Endothelial cell of umbilical vein (primary cell): ENCODE measurements around the gene ISX. TPM values are rescaled to one million over a fixed set of nuclear protein-coding genes. Genes with fewer than 3 reads are reported as not detected.

Experiments used
- BruUV-seq: library from RNA; stranded (reverse); fragments of 400-500 nt; replicated peaks from 2 replicates; lab custom pipeline; 2021; lab: Mats Ljungman, UMichigan
- CTCF ChIA-PET: fragments of 300-600, 350-600 bp; sonication (Branson Sonifier 250); formaldehyde crosslinking; loops from one replicate; lab custom pipeline; 2021; ENCODE audit warnings: antibody characterized with exemption, inconsistent platforms; lab: Charles Lee
- POLR2A ChIA-PET: fragments of 300-600, 350-600 bp; sonication (Branson Sonifier 250); formaldehyde crosslinking; loops from one replicate; lab custom pipeline; 2021; ENCODE audit warnings: antibody characterized with exemption, inconsistent platforms; lab: Charles Lee
- DNase-seq: peaks from one replicate; pipeline ENCODE4 v3.0.0-alpha.2; 2011; ENCODE audit warnings: low read depth, low spot score
- FAIRE-seq: peaks from 2 replicates; lab custom pipeline; 2011; peaks lifted over from hg19 to GRCh38; lab: Jason Lieb, UNC
- H2AFZ ChIP-seq: 2 replicates; pipeline ENCODE4 v1.6.0; 2012; ENCODE audit warnings: low read depth, low read length, control low read depth, inconsistent platforms
- H3K27ac ChIP-seq: 2 replicates; pipeline ENCODE4 v1.5.1; 2011; ENCODE audit warnings: low read depth, mild to moderate bottlenecking, control low read depth, low read length, moderate library complexity; ENCODE audit not compliant: insufficient read depth
- H3K27me3 ChIP-seq, 2 experiments: 2 replicates each; pipeline versions ENCODE4 v1.6.0 to v1.6.1; 2011; ENCODE audit warnings: low read length in 2 of 2, mixed read lengths in 1 of 2; ENCODE audit not compliant: control insufficient read depth in 2 of 2, insufficient read depth in 2 of 2
- H3K36me3 ChIP-seq, 2 experiments: 2 replicates in 1 of 2; 3 replicates in 1 of 2; pipeline ENCODE4 v1.5.1; 2011; ENCODE audit warnings: low read length in 2 of 2, mild to moderate bottlenecking in 1 of 2, moderate library complexity in 1 of 2; ENCODE audit not compliant: control insufficient read depth in 2 of 2, insufficient read depth in 2 of 2; ENCODE audit errors: extremely low read depth in 1 of 2
- H3K4me1 ChIP-seq: 3 replicates; pipeline ENCODE4 v1.5.1; 2011; ENCODE audit warnings: mild to moderate bottlenecking, low read length; ENCODE audit not compliant: control insufficient read depth, insufficient read depth; ENCODE audit errors: extremely low read depth
- H3K4me2 ChIP-seq: 2 replicates; pipeline ENCODE4 v1.6.1; 2011; ENCODE audit warnings: low read length, control low read depth, mixed read lengths; ENCODE audit not compliant: insufficient read depth
- H3K4me3 ChIP-seq, 3 experiments: fragments of 200-600 bp in 1 of 3; sonication (generic), shearing (Covaris generic) in 1 of 3; replicated peaks in 1 of 3; 2 replicates each; pipeline ENCODE4 v1.5.1; 2011 to 2016; ENCODE audit warnings: control low read depth in 3 of 3, low read length in 3 of 3, mild to moderate bottlenecking in 2 of 3, inconsistent platforms in 1 of 3, low read depth in 1 of 3, moderate library complexity in 1 of 3; ENCODE audit not compliant: insufficient read depth in 1 of 3
- H3K79me2 ChIP-seq: 2 replicates; pipeline ENCODE4 v1.6.0; 2012; ENCODE audit warnings: low read length, inconsistent platforms; ENCODE audit not compliant: control insufficient read depth, insufficient read depth
- H3K9ac ChIP-seq: replicated peaks from 2 replicates; pipeline ENCODE3; 2011; ENCODE audit warnings: low read length, control low read depth; ENCODE audit not compliant: insufficient read depth; ENCODE audit errors: extremely low read depth
- H3K9me1 ChIP-seq: replicated peaks from 3 replicates; pipeline ENCODE4 v1.6.0; 2011; ENCODE audit warnings: mild to moderate bottlenecking, low read length; ENCODE audit not compliant: control insufficient read depth, insufficient read depth; ENCODE audit errors: extremely low read depth
- H3K9me3 ChIP-seq: replicated peaks from 2 replicates; pipeline ENCODE4 v1.5.1; 2012; ENCODE audit warnings: low read length, inconsistent platforms; ENCODE audit not compliant: control insufficient read depth, insufficient read depth
- H4K20me1 ChIP-seq: replicated peaks from 2 replicates; pipeline ENCODE3; 2011; ENCODE audit warnings: mild to moderate bottlenecking, low read length; ENCODE audit not compliant: control insufficient read depth, insufficient read depth; ENCODE audit errors: extremely low read depth
- EZH2 ChIP-seq: IDR thresholded peaks from 2 replicates; pipeline ENCODE4 v1.6.1; 2012; ENCODE audit warnings: borderline replicate concordance, low read depth, mild to moderate bottlenecking, moderate library complexity, low read length, inconsistent platforms; ENCODE audit not compliant: severe bottlenecking
- FOS ChIP-seq: IDR thresholded peaks from 2 replicates; pipeline ENCODE4 v1.6.1; 2011; ENCODE audit warnings: mild to moderate bottlenecking, low read length, moderate library complexity, borderline replicate concordance; ENCODE audit not compliant: insufficient read depth
- GATA2 ChIP-seq: IDR thresholded peaks from 2 replicates; pipeline ENCODE4 v1.7.0; 2011; ENCODE audit warnings: low read depth, mild to moderate bottlenecking, moderate library complexity, mixed read lengths, low read length; ENCODE audit not compliant: insufficient read length, insufficient read depth
- JUN ChIP-seq: IDR thresholded peaks from 2 replicates; pipeline ENCODE4 v1.6.1; 2011; ENCODE audit warnings: borderline replicate concordance, low read depth; ENCODE audit not compliant: insufficient read length, insufficient read depth
- MYC ChIP-seq: IDR thresholded peaks from one replicate; pipeline ENCODE4 v1.6.1; 2011; ENCODE audit warnings: mild to moderate bottlenecking, low read depth, low read length
- POLR2A ChIP-seq: IDR thresholded peaks from 2 replicates; pipeline ENCODE4 v1.6.1; 2012; ENCODE audit warnings: low read depth, mild to moderate bottlenecking, control low read depth, low read length
- POLR2AphosphoS5 ChIP-seq: IDR thresholded peaks from 2 replicates; pipeline ENCODE4 v1.6.1; 2012; ENCODE audit warnings: low read depth, mild to moderate bottlenecking, control low read depth, low read length, moderate library complexity; ENCODE audit not compliant: insufficient read depth
- dilution Hi-C: fragments of 300-500 bp; cut with MboI; formaldehyde crosslinking; loops from one replicate; pipeline ENCODE4 v1.15.0; 2019; ENCODE audit warnings: low sequenced_read_pairs; ENCODE audit not compliant: extremely low pct_ligation_motif_present
- intact Hi-C: fragments of 100-400 bp; cut with micrococcal nuclease; formaldehyde crosslinking; loops from one replicate; pipeline ENCODE4 v1.10.0; 2022
- polyA plus RNA-seq, 4 experiments: library from polyadenylated mRNA; depleted of rRNA in 3 of 4; stranded (reverse) in 3 of 4; unstranded in 1 of 4; fragments of >200 nt; gene quantifications; 2 replicates each; pipeline versions ENCODE4 v1.2.1 to v1.2.3, GENCODE V29; 2011 to 2012; ENCODE audit warnings: missing spikeins in 1 of 4
- total RNA-seq: library from RNA; stranded (reverse); gene quantifications from 2 replicates; pipeline ENCODE4 v1.2.3, GENCODE V29; 2021
- TF ChIP-seq, protein P1 (sequence below), 2 donors: IDR thresholded peaks; 1 replicate in 1 of 2; 2 replicates in 1 of 2; pipeline ENCODE4 v1.5.1; 2011; ENCODE audit warnings: low read length in 2 of 2, mild to moderate bottlenecking in 2 of 2, moderate library complexity in 2 of 2, control low read depth in 1 of 2, inconsistent platforms in 1 of 2, low read depth in 1 of 2; ENCODE audit not compliant: insufficient read depth in 1 of 2; ENCODE audit errors: extremely low read depth in 1 of 2
- TF ChIP-seq, protein P2 (sequence below): IDR thresholded peaks from 2 replicates; pipeline ENCODE4 v1.6.1; 2011; ENCODE audit not compliant: insufficient read depth, insufficient read length

ISX gene
- total and polyA plus RNA-seq, 2 donors (not counting 3 experiments of a cell fraction or from before 2014, with no cell fraction given), result not detected

DNA sequence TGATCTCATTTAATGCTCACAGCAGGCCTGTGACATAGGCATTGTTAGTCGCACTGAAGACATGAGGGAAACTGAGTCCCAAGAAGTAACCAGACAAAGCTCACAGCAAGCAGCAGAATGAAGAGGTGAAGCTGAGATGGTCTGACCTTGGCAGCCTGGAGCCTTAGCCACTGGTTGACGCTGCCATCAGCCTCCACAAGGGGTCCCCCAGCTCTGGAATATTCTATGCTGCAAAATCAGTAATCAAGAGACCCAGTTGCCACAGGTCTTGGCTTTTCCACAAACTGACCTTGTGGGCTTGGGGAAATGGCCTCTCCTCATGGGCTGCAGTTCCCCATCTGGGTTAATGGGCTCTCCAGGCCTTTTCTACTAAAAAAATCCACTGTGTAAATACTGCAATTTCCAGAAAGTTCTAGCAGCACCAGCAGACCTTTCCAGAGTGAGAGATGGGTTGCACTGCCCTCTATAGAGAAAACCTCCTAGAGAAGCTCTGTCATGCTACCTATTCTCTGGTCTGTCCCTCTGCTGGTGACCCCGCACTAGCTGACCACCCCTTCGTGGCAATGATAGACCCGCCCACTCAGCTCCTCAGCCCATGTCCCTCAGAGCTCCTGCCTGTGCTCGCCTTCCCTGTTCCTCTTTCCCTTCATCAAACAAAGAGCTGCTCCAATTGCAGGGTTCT is 22.6 kb upstream of the ISX start:
- no peaks in the 10 kb centered on the region for H3K79me2 ChIP-seq
- ChIA-PET POLR2A (no interaction called here), CTCF (no interaction called here)
- TF ChIP-seq MYC (no peak), JUN (no peak), FOS (no peak), POLR2AphosphoS5 (no peak), EZH2 (no peak), GATA2 (no peak), POLR2A (no peak)
- TF ChIP-seq, protein P1, sequence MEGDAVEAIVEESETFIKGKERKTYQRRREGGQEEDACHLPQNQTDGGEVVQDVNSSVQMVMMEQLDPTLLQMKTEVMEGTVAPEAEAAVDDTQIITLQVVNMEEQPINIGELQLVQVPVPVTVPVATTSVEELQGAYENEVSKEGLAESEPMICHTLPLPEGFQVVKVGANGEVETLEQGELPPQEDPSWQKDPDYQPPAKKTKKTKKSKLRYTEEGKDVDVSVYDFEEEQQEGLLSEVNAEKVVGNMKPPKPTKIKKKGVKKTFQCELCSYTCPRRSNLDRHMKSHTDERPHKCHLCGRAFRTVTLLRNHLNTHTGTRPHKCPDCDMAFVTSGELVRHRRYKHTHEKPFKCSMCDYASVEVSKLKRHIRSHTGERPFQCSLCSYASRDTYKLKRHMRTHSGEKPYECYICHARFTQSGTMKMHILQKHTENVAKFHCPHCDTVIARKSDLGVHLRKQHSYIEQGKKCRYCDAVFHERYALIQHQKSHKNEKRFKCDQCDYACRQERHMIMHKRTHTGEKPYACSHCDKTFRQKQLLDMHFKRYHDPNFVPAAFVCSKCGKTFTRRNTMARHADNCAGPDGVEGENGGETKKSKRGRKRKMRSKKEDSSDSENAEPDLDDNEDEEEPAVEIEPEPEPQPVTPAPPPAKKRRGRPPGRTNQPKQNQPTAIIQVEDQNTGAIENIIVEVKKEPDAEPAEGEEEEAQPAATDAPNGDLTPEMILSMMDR (IDR thresholded peaks at IDR 0.05; ENCODE audit: extremely low read depth in 1 of 2, insufficient read depth in 1 of 2, low read depth in 1 of 2, low read length in 2 of 2), result no peak
- TF ChIP-seq, protein P2, sequence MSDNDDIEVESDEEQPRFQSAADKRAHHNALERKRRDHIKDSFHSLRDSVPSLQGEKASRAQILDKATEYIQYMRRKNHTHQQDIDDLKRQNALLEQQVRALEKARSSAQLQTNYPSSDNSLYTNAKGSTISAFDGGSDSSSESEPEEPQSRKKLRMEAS, result no peak
- H2AFZ ChIP-seq, result no peak overlapping the region
- H4K20me1 ChIP-seq, result no peaks in the 10 kb centered on the region
- intact Hi-C loops, result no loop called here
- DNase-seq (no peak), FAIRE-seq (no peak)
- no peaks in the 10 kb centered on the region for H3K4me1 ChIP-seq
- H3K36me3 ChIP-seq, result no peaks in the 10 kb centered on the region
- H3K9me1 ChIP-seq, result no peaks in the 10 kb centered on the region
- H3K9me3 ChIP-seq, result peaks cover 3% of the 10 kb centered on the region
- H3K4me3 ChIP-seq, result no peak overlapping the region
- H3K9ac ChIP-seq, result no peak overlapping the region
- BruUV-seq, result no TSS peak
- no peak overlapping the region for H3K4me2 ChIP-seq
- H3K27ac ChIP-seq, result no peak overlapping the region
- dilution Hi-C loops, result no loop called here
- H3K27me3 ChIP-seq, result no peaks in the 10 kb centered on the region
